ENCODE data around the gene ATG5. TPM values are rescaled to one million over a fixed set of nuclear protein-coding genes. Genes with fewer than 3 reads are reported as not detected.

The ATG5 gene
- polyA plus RNA-seq, 1 donor from 2014 or later = 45.5 TPM

GRCh38 chr6:106244931-106245330 is 80.6 kb downstream of the ATG5 start:
- Histone ChIP-seq H2AFZ (ENCODE audit: low read depth, low read length) (no peak overlapping the region), H3K79me2 (replicated peaks; ENCODE audit: insufficient read depth, low read length) (no peaks in the 10 kb centered on the region), H3K27me3 (ENCODE audit: insufficient read depth, low read depth, low read length) (no peaks in the 10 kb centered on the region), H3K4me2 (ENCODE audit: low read length) (no peak overlapping the region), H3F3A (ENCODE audit: insufficient read depth, low read length, poor library complexity, severe bottlenecking) (no peaks in the 10 kb centered on the region), H4K20me1 (ENCODE audit: insufficient read depth) (no peaks in the 10 kb centered on the region), H3K9ac (ENCODE audit: low read length) (no peak overlapping the region), H3K36me3 (ENCODE audit: insufficient read depth, low read length) (peaks cover 4% of the 10 kb centered on the region), H3K4me3 (ENCODE audit: low read length) (no peak overlapping the region), H3K27ac (ENCODE audit: low read length) (no peak overlapping the region), H3K9me3 (ENCODE audit: low read length) (no peaks in the 10 kb centered on the region), H3K9me2 (ENCODE audit: insufficient read depth, low read length) (no peaks in the 10 kb centered on the region)
- TF ChIP-seq RAD21 (conservative IDR thresholded peaks at IDR 0.05) = no peak
- no peak for TF ChIP-seq EP300 (conservative IDR thresholded peaks at IDR 0.05; ENCODE audit: poor library complexity, severe bottlenecking)
- no peak for TF ChIP-seq MXI1 (conservative IDR thresholded peaks at IDR 0.05; ENCODE audit: poor library complexity, severe bottlenecking)
- TF ChIP-seq, protein P1, sequence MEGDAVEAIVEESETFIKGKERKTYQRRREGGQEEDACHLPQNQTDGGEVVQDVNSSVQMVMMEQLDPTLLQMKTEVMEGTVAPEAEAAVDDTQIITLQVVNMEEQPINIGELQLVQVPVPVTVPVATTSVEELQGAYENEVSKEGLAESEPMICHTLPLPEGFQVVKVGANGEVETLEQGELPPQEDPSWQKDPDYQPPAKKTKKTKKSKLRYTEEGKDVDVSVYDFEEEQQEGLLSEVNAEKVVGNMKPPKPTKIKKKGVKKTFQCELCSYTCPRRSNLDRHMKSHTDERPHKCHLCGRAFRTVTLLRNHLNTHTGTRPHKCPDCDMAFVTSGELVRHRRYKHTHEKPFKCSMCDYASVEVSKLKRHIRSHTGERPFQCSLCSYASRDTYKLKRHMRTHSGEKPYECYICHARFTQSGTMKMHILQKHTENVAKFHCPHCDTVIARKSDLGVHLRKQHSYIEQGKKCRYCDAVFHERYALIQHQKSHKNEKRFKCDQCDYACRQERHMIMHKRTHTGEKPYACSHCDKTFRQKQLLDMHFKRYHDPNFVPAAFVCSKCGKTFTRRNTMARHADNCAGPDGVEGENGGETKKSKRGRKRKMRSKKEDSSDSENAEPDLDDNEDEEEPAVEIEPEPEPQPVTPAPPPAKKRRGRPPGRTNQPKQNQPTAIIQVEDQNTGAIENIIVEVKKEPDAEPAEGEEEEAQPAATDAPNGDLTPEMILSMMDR (IDR thresholded peaks at IDR 0.05; ENCODE audit: poor library complexity, severe bottlenecking) = no peak
- no peak for TF ChIP-seq EZH2 (IDR thresholded peaks at IDR 0.05; ENCODE audit: borderline replicate concordance, insufficient read depth, low read length, poor library complexity, severe bottlenecking)
- no peak for TF ChIP-seq TAF1 (IDR thresholded peaks at IDR 0.05; ENCODE audit: low read depth)
- TF ChIP-seq, protein P2, sequence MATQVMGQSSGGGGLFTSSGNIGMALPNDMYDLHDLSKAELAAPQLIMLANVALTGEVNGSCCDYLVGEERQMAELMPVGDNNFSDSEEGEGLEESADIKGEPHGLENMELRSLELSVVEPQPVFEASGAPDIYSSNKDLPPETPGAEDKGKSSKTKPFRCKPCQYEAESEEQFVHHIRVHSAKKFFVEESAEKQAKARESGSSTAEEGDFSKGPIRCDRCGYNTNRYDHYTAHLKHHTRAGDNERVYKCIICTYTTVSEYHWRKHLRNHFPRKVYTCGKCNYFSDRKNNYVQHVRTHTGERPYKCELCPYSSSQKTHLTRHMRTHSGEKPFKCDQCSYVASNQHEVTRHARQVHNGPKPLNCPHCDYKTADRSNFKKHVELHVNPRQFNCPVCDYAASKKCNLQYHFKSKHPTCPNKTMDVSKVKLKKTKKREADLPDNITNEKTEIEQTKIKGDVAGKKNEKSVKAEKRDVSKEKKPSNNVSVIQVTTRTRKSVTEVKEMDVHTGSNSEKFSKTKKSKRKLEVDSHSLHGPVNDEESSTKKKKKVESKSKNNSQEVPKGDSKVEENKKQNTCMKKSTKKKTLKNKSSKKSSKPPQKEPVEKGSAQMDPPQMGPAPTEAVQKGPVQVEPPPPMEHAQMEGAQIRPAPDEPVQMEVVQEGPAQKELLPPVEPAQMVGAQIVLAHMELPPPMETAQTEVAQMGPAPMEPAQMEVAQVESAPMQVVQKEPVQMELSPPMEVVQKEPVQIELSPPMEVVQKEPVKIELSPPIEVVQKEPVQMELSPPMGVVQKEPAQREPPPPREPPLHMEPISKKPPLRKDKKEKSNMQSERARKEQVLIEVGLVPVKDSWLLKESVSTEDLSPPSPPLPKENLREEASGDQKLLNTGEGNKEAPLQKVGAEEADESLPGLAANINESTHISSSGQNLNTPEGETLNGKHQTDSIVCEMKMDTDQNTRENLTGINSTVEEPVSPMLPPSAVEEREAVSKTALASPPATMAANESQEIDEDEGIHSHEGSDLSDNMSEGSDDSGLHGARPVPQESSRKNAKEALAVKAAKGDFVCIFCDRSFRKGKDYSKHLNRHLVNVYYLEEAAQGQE (IDR thresholded peaks at IDR 0.05; ENCODE audit: borderline replicate concordance) = no peak
- TF ChIP-seq POLR2AphosphoS5 (IDR thresholded peaks at IDR 0.05) = no peak
- no peak for TF ChIP-seq SMC3 (conservative IDR thresholded peaks at IDR 0.05; ENCODE audit: poor library complexity)

DNA sequence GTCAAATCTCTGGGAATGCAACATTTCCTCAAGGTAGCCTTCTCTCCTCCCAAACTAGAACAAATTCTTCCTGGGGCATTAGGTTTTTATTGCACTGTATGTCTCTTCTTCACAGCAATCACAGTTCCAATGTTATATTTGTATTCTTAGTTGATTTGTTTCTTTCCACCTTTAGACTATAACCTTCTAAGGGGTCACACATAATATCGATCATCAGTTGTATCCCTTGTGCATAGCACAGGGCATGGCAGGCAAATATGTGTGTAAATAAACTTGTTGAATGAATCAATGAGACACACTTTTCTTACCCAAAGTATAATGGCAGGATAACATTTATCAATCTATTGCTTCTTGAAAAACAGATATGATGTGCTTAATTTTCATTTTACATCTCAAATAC is 81.0 kb downstream of the ATG5 start:
- no peak overlapping the region for H3K27ac ChIP-seq (ENCODE audit: low read length)
- H3K4me3 ChIP-seq (ENCODE audit: low read length) = no peak overlapping the region
- no peak overlapping the region for H3K4me2 ChIP-seq (ENCODE audit: low read length)
- no peak overlapping the region for H3K9ac ChIP-seq (ENCODE audit: low read length)
- no peaks in the 10 kb centered on the region for H4K20me1 ChIP-seq (ENCODE audit: insufficient read depth)
- H3K27me3 ChIP-seq (ENCODE audit: insufficient read depth, low read depth, low read length) = no peaks in the 10 kb centered on the region
- H3F3A ChIP-seq (ENCODE audit: insufficient read depth, low read length, poor library complexity, severe bottlenecking) = no peaks in the 10 kb centered on the region
- H3K9me2 ChIP-seq (ENCODE audit: insufficient read depth, low read length) = no peaks in the 10 kb centered on the region
- no peak overlapping the region for H2AFZ ChIP-seq (ENCODE audit: low read depth, low read length)
- TF ChIP-seq TAF1 (IDR thresholded peaks at IDR 0.05; ENCODE audit: low read depth) (no peak), SMC3 (conservative IDR thresholded peaks at IDR 0.05; ENCODE audit: poor library complexity) (no peak), MXI1 (conservative IDR thresholded peaks at IDR 0.05; ENCODE audit: poor library complexity, severe bottlenecking) (no peak), EZH2 (IDR thresholded peaks at IDR 0.05; ENCODE audit: borderline replicate concordance, insufficient read depth, low read length, poor library complexity, severe bottlenecking) (no peak), POLR2AphosphoS5 (IDR thresholded peaks at IDR 0.05) (no peak), EP300 (conservative IDR thresholded peaks at IDR 0.05; ENCODE audit: poor library complexity, severe bottlenecking) (no peak), RAD21 (conservative IDR thresholded peaks at IDR 0.05) (no peak)
- TF ChIP-seq, protein P1 (IDR thresholded peaks at IDR 0.05; ENCODE audit: poor library complexity, severe bottlenecking) = no peak
- TF ChIP-seq, protein P2 (IDR thresholded peaks at IDR 0.05; ENCODE audit: borderline replicate concordance) = no peak
- H3K36me3 ChIP-seq (ENCODE audit: insufficient read depth, low read length) = peaks cover 4% of the 10 kb centered on the region
- no peaks in the 10 kb centered on the region for H3K79me2 ChIP-seq (replicated peaks; ENCODE audit: insufficient read depth, low read length)
- H3K9me3 ChIP-seq (ENCODE audit: low read length) = no peaks in the 10 kb centered on the region

All from neural cell (in vitro differentiated cells).